Esophagus (tissue), 2 donors: ENCODE data around the gene PRDM15. TPM values are rescaled to one million over a fixed set of nuclear protein-coding genes. Genes with fewer than 3 reads are reported as not detected.
"Not testable (repeated sequence)": the region's sequence is repeated elsewhere in the genome, so short reads cannot be mapped to it uniquely, and the experiment has no call there.

ENCODE experiments used
- H3K27ac ChIP-seq, 2 donors: one replicate each; pipeline ENCODE4 v1.5.1; 2013; ENCODE audit warnings: low read depth in 2 of 2, mild to moderate bottlenecking in 2 of 2, inconsistent platforms in 1 of 2, low read length in 1 of 2, moderate library complexity in 1 of 2
- H3K27me3 ChIP-seq, 2 donors: one replicate each; pipeline ENCODE4 v1.6.1; 2013; ENCODE audit warnings: low read length in 2 of 2, control low read depth in 1 of 2, mild to moderate bottlenecking in 1 of 2; ENCODE audit not compliant: insufficient read depth in 2 of 2, control insufficient read depth in 1 of 2
- H3K36me3 ChIP-seq, 2 donors: one replicate each; pipeline ENCODE4 v1.6.1; 2013; ENCODE audit warnings: low read length in 1 of 2; ENCODE audit not compliant: control insufficient read depth in 2 of 2, insufficient read depth in 2 of 2
- H3K4me1 ChIP-seq, 2 donors: one replicate each; pipeline ENCODE4 v1.6.1; 2013; ENCODE audit warnings: low read length in 1 of 2; ENCODE audit not compliant: control insufficient read depth in 2 of 2, insufficient read depth in 2 of 2
- H3K4me3 ChIP-seq, 2 donors: one replicate each; pipeline ENCODE4 v1.5.1; 2013; ENCODE audit warnings: low read length in 2 of 2, mild to moderate bottlenecking in 2 of 2, low read depth in 1 of 2, moderate library complexity in 1 of 2
- H3K9me3 ChIP-seq, 2 donors: one replicate each; pipeline ENCODE4 v1.6.1; 2013; ENCODE audit warnings: mild to moderate bottlenecking in 2 of 2, low read depth in 1 of 2, low read length in 1 of 2, moderate library complexity in 1 of 2; ENCODE audit not compliant: control insufficient read depth in 2 of 2, insufficient read depth in 1 of 2
- WGBS, 2 donors: extraction: QIAGEN DNeasy Blood & Tissue Kit; methylation state at CpG; one replicate each; pipeline ENCODE4 v1.1.7; 2013; 5-methylcytosine and 5-hydroxymethylcytosine counted together
- polyA plus RNA-seq, 2 donors: library from polyadenylated mRNA; stranded (reverse); fragments of 200-250 nt; gene quantifications; one replicate each; pipeline ENCODE4 v1.2.3, GENCODE V29; 2013
- donor health status: healthy with polysubstance abuse.
- donor health status: Bipolar disorder and iron deficiency.

The PRDM15 gene
- polyA plus RNA-seq, 2 donors: 2.2 to 4.4 TPM

- peaks cover 0 to 30% of the 10 kb centered on the region in 2 donors for H3K36me3 ChIP-seq
- no peaks in the 10 kb centered on the region for H3K9me3 ChIP-seq
- no peaks in the 10 kb centered on the region for H3K27me3 ChIP-seq
- 87% methylated on average over 24 of the region's 24 CpGs for WGBS, 2 donors
- H3K4me3 ChIP-seq: no peak overlapping the region
- H3K4me1 ChIP-seq: peaks cover 0 to 5% of the 10 kb centered on the region in 2 donors
- H3K27ac ChIP-seq: no peak overlapping the region
These were observed 78.5 kb downstream of the PRDM15 start for GRCh38 chr21:41800425-41801320.

GRCh38 chr21:41799763-41800162 lies 79.4 kb downstream of the PRDM15 start:
- Histone ChIP-seq H3K4me3 (no peak overlapping the region), H3K36me3 (peaks cover 0 to 30% of the 10 kb centered on the region in 2 donors), H3K27me3 (no peaks in the 10 kb centered on the region), H3K27ac (no peak overlapping the region), H3K4me1 (peaks cover 0 to 5% of the 10 kb centered on the region in 2 donors), H3K9me3 (no peaks in the 10 kb centered on the region)
- 94% methylated on average over 7 of the region's 7 CpGs for WGBS, 2 donors

GRCh38 chr21:41798326-41798725 lies 80.8 kb downstream of the PRDM15 start:
- Histone ChIP-seq H3K27me3 (no peaks in the 10 kb centered on the region), H3K27ac (no peak overlapping the region), H3K36me3 (peaks cover 0 to 23% of the 10 kb centered on the region in 2 donors), H3K4me3 (no peak overlapping the region), H3K9me3 (no peaks in the 10 kb centered on the region), H3K4me1 (peaks cover 0 to 2% of the 10 kb centered on the region in 2 donors)
- WGBS, 2 donors: 93% methylated on average over 20 of the region's 20 CpGs

GRCh38 chr21:41796476-41797080 lies 82.6 kb downstream of the PRDM15 start:
- H3K27ac ChIP-seq: no peak overlapping the region
- 93 to 94% methylated on average over 14 of the region's 14 CpGs for WGBS, 2 donors
- peaks cover 0 to 19% of the 10 kb centered on the region in 2 donors for H3K36me3 ChIP-seq
- peaks cover 0 to 6% of the 10 kb centered on the region in 2 donors for H3K9me3 ChIP-seq
- no peak overlapping the region for H3K4me3 ChIP-seq
- H3K27me3 ChIP-seq: no peaks in the 10 kb centered on the region
- no peaks in the 10 kb centered on the region for H3K4me1 ChIP-seq

GRCh38 chr21:41795726-41796125 lies 83.4 kb downstream of the PRDM15 start:
- no peak overlapping the region for H3K4me3 ChIP-seq
- H3K27me3 ChIP-seq: no peaks in the 10 kb centered on the region
- no peak overlapping the region for H3K27ac ChIP-seq
- no peaks in the 10 kb centered on the region for H3K4me1 ChIP-seq
- 66 to 70% methylated on average over 3 of the region's 3 CpGs for WGBS, 2 donors
- peaks cover 0 to 10% of the 10 kb centered on the region in 2 donors for H3K36me3 ChIP-seq
- peaks cover 0 to 6% of the 10 kb centered on the region in 2 donors for H3K9me3 ChIP-seq

GRCh38 chr21:41794600-41794999 lies 84.5 kb downstream of the PRDM15 start:
- Histone ChIP-seq H3K4me3 (no peak overlapping the region), H3K36me3 (peaks cover 0 to 6% of the 10 kb centered on the region in 2 donors), H3K9me3 (peaks cover 0 to 6% of the 10 kb centered on the region in 2 donors), H3K27ac (no peak overlapping the region), H3K27me3 (no peaks in the 10 kb centered on the region), H3K4me1 (no peaks in the 10 kb centered on the region)
- WGBS, 2 donors: 91 to 93% methylated on average over 10 of the region's 10 CpGs

GRCh38 chr21:41792711-41793110 lies 86.4 kb downstream of the PRDM15 start:
- H3K9me3 ChIP-seq: peaks cover 0 to 6% of the 10 kb centered on the region in 2 donors
- H3K4me1 ChIP-seq: no peaks in the 10 kb centered on the region
- WGBS, 2 donors: 91 to 97% methylated on average over 3 of the region's 3 CpGs
- no peak overlapping the region for H3K4me3 ChIP-seq
- no peak overlapping the region for H3K27ac ChIP-seq
- no peaks in the 10 kb centered on the region for H3K27me3 ChIP-seq
- H3K36me3 ChIP-seq: no peaks in the 10 kb centered on the region

- Histone ChIP-seq H3K27ac (peak overlapping the region; percentile 41 to 61), H3K4me3 (no peak overlapping the region)
- WGBS, 2 donors: 34 to 39% methylated on average over 13 of the region's 13 CpGs
These were observed 92.6 kb downstream of the PRDM15 start for GRCh38 chr21:41786509-41786987.

GRCh38 chr21:41785262-41785661 lies 93.9 kb downstream of the PRDM15 start:
- WGBS, 2 donors: 60 to 67% methylated on average over 12 of the region's 12 CpGs
- H3K4me3 ChIP-seq, H3K27me3 ChIP-seq, H3K4me1 ChIP-seq, H3K9me3 ChIP-seq, H3K27ac ChIP-seq, H3K36me3 ChIP-seq: not testable (repeated sequence)

More at GRCh38 chr21:41786509-41786987, 92.6 kb downstream of the PRDM15 start:
- Histone ChIP-seq H3K9me3 (no peaks in the 10 kb centered on the region), H3K27me3 (no peaks in the 10 kb centered on the region), H3K36me3 (no peaks in the 10 kb centered on the region), H3K4me1 (peaks cover 0 to 3% of the 10 kb centered on the region in 2 donors)
